Measurements from ENCODE around the gene KATNAL2. TPM values are rescaled to one million over a fixed set of nuclear protein-coding genes. Genes with fewer than 3 reads are reported as not detected.

The KATNAL2 gene
- polyA plus RNA-seq, 1 of the 3 experiments (the other 2 are of a cell fraction): 6.5 TPM

GRCh38 chr18:46917108-46917802 lies at the start of gene KATNAL2, which contains the start of gene PIAS2 (continued):
- TF ChIP-seq USF1 (IDR thresholded peaks at IDR 0.05; ENCODE audit: borderline replicate concordance, low read depth) (peak; percentile 88), CHD2 (IDR thresholded peaks at IDR 0.05; ENCODE audit: low read length, partially characterized antibody) (no peak), EZH2phosphoT487 (IDR thresholded peaks at IDR 0.05; ENCODE audit: borderline replicate concordance, low read depth) (no peak), SMC3 (IDR thresholded peaks at IDR 0.05; ENCODE audit: low read depth, low read length) (no peak), SIN3A (IDR thresholded peaks at IDR 0.05; ENCODE audit: borderline replicate concordance, low read depth, low read length) (no peak), RFX5 (IDR thresholded peaks at IDR 0.05; ENCODE audit: low read length) (no peak), EP300 (IDR thresholded peaks at IDR 0.05; ENCODE audit: borderline replicate concordance in 1 of 2, low read depth in 1 of 2, low read length in 1 of 2) (0 out of 4 replicates have a peak, but pooled peaks of 1 of the 2 experiments have one; percentile 7), FOXM1 (IDR thresholded peaks at IDR 0.05; ENCODE audit: low read depth) (no peak), MAX (IDR thresholded peaks at IDR 0.05; ENCODE audit: low read depth) (peak; percentile 35), TEAD4 (IDR thresholded peaks at IDR 0.05; ENCODE audit: borderline replicate concordance, insufficient read depth) (no peak), TCF12 (IDR thresholded peaks at IDR 0.05) (no peak), RCOR1 (IDR thresholded peaks at IDR 0.05; ENCODE audit: low read length) (no peak), GATA2 (CRISPR knock-in tag; IDR thresholded peaks at IDR 0.05) (no peak)
- TF ChIP-seq, protein P1, sequence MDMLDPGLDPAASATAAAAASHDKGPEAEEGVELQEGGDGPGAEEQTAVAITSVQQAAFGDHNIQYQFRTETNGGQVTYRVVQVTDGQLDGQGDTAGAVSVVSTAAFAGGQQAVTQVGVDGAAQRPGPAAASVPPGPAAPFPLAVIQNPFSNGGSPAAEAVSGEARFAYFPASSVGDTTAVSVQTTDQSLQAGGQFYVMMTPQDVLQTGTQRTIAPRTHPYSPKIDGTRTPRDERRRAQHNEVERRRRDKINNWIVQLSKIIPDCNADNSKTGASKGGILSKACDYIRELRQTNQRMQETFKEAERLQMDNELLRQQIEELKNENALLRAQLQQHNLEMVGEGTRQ (IDR thresholded peaks at IDR 0.05; ENCODE audit: borderline replicate concordance, low read depth, low read length): peak; percentile 69

- Histone ChIP-seq H3K36me3 (replicated peaks in 1 of 2; ENCODE audit: control insufficient read depth in 1 of 2, insufficient read depth in 2 of 2, low read length in 1 of 2) (peaks cover 0 to 3% of the 10 kb centered on the region in 2 experiments), H4K20me1 (ENCODE audit: insufficient read depth) (no peaks in the 10 kb centered on the region), H3F3A (replicated peaks; ENCODE audit: insufficient read depth) (no peaks in the 10 kb centered on the region), H3K4me2 (no peak overlapping the region), H3K79me2 (ENCODE audit: insufficient read depth) (peaks cover 18% of the 10 kb centered on the region; the same call in 1 of the 2 replicates), H3K9me2 (no peaks in the 10 kb centered on the region), H3K27ac (ENCODE audit: low read depth in 2 of 2, low read length in 1 of 2) (no peak overlapping the region), H3K9me3 (no peaks in the 10 kb centered on the region; the same call in 1 of the 2 replicates), H3K4me1 (ENCODE audit: control insufficient read depth in 1 of 2, insufficient read depth in 2 of 2, low read depth in 1 of 2, low read length in 1 of 2) (no peaks in the 10 kb centered on the region), H2AFZ (ENCODE audit: low read depth) (no peak overlapping the region), H3K27me3 (ENCODE audit: insufficient read depth) (no peaks in the 10 kb centered on the region), H3K4me3 (ENCODE audit: low read depth in 2 of 2, low read length in 1 of 2) (no peak overlapping the region), H3K9ac (no peak overlapping the region)
- 95% methylated on average over 11 of the region's 11 CpGs for WGBS (ENCODE audit: low lambda C conversion rate)
- TF ChIP-seq, protein P1 (IDR thresholded peaks at IDR 0.05; ENCODE audit: borderline replicate concordance, low read depth, low read length): no peak
- TF ChIP-seq TAF1 (IDR thresholded peaks at IDR 0.05; ENCODE audit: borderline replicate concordance, low read depth, low read length) (no peak), GABPA (IDR thresholded peaks at IDR 0.05; ENCODE audit: low read depth) (no peak), GATA2 (CRISPR knock-in tag; IDR thresholded peaks at IDR 0.05) (no peak), SIN3A (IDR thresholded peaks at IDR 0.05; ENCODE audit: borderline replicate concordance, low read depth, low read length) (no peak), ELF1 (IDR thresholded peaks at IDR 0.05) (no peak), FOXJ3 (CRISPR knock-in tag; IDR thresholded peaks at IDR 0.05) (no peak), RFX5 (IDR thresholded peaks at IDR 0.05; ENCODE audit: low read length) (no peak), TEAD4 (IDR thresholded peaks at IDR 0.05; ENCODE audit: borderline replicate concordance, insufficient read depth) (no peak), YY1 (IDR thresholded peaks at IDR 0.05; ENCODE audit: low read depth) (no peak), USF1 (IDR thresholded peaks at IDR 0.05; ENCODE audit: borderline replicate concordance, low read depth) (no peak), RXRA (IDR thresholded peaks at IDR 0.05; ENCODE audit: borderline replicate concordance, low read depth) (no peak)
- TF ChIP-seq, protein P2, sequence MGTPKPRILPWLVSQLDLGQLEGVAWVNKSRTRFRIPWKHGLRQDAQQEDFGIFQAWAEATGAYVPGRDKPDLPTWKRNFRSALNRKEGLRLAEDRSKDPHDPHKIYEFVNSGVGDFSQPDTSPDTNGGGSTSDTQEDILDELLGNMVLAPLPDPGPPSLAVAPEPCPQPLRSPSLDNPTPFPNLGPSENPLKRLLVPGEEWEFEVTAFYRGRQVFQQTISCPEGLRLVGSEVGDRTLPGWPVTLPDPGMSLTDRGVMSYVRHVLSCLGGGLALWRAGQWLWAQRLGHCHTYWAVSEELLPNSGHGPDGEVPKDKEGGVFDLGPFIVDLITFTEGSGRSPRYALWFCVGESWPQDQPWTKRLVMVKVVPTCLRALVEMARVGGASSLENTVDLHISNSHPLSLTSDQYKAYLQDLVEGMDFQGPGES (IDR thresholded peaks at IDR 0.05; ENCODE audit: low read depth, low read length): no peak
- TF ChIP-seq, protein P3, sequence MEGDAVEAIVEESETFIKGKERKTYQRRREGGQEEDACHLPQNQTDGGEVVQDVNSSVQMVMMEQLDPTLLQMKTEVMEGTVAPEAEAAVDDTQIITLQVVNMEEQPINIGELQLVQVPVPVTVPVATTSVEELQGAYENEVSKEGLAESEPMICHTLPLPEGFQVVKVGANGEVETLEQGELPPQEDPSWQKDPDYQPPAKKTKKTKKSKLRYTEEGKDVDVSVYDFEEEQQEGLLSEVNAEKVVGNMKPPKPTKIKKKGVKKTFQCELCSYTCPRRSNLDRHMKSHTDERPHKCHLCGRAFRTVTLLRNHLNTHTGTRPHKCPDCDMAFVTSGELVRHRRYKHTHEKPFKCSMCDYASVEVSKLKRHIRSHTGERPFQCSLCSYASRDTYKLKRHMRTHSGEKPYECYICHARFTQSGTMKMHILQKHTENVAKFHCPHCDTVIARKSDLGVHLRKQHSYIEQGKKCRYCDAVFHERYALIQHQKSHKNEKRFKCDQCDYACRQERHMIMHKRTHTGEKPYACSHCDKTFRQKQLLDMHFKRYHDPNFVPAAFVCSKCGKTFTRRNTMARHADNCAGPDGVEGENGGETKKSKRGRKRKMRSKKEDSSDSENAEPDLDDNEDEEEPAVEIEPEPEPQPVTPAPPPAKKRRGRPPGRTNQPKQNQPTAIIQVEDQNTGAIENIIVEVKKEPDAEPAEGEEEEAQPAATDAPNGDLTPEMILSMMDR (IDR thresholded peaks at IDR 0.05): no peak
- ChIA-PET POLR2A (no interaction called here), CTCF (interaction anchor here (1.7 kb wide), 1 partner anchor 81 kb away, joined by 4 read pairs; no protein-coding TSS in a partner anchor)
- no peak for DNase-seq
Observed at GRCh38 chr18:46868169-46868921, 49.1 kb upstream of the KATNAL2 start.
